NCI-H510A (cell line): ENCODE results near the gene CHN2.
A peak's percentile ranks its signal among the peaks of the same experiment; 100 is the strongest.

Experiments used
- DNase-seq: peaks from one replicate; lab custom pipeline; 2025; lab: John Stamatoyannopoulos, UW

CHN2 gene

DNA sequence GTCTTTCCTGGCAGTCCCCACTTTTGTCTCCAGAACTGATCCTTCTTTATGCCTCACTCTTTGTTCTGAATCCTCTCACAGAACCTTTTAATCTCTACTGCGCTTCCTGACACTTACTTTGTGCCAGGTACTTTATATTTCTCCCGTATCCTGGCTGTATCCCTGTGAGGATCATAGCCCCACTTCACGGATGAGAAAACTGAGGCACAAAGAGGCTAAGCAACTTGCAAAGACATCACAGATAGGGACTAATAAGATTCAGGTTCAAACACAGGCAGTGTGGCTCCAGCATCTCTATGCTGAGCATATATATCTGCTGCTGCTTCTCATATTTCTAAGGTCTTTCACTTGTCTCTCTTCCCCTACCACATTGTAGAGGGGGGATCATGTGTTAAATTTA lies 116.7 kb downstream of the CHN2 start:
- no peak for DNase-seq

DNA sequence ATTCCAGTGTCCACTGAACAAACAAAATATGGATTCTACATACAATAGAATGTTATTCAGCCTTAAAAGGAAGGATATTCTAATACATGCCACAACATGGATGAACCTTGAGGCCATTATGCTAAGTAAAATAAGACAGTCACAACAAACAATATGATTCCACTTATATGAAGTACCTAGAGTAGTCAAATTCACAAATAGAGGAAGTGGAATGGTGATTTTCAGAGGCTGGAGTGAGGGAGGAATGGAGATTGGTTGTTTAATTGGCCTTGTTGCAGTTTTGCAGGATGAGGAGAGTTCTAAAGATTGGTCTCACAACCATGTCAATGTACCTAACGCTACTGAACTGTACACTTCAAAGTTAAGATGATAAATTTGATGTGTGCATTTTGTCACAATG lies 119.6 kb downstream of the CHN2 start:
- DNase-seq, result no peak

DNA sequence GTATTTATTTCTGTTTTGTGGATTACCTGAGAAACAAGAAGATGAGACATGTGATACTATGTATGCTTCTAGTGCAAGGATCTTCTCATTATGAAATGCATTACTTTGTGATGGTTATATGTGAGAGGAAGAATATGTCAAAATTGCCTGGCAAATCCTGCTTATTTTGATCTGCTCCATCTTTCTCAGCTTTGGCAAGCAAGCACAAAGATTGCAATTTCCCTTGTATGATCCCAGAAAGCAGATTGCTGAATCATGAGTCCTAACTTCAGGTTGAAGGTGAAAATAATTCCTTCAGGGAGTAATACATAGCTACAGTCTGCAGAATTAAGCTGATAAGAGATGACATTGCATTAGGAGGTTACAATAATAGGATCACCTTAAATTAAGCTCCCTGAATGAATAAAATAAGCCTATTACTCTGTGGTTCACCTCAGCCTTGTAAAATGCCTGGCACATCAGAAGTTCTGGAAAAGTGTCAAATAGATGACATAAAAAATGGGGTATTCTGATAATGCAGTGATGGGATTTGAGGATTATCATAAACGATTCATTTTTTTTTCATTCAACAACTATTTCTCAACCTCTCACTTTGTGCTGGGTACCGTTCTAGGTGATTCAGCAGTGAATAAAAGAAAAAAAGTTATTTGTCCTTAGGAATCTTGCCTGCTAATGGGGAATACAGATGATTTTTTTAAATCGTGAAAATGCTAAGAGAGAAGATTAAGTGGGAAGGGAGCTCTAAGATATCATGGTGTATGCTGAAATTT lies 120.7 kb downstream of the CHN2 start:
- no peak for DNase-seq

DNA sequence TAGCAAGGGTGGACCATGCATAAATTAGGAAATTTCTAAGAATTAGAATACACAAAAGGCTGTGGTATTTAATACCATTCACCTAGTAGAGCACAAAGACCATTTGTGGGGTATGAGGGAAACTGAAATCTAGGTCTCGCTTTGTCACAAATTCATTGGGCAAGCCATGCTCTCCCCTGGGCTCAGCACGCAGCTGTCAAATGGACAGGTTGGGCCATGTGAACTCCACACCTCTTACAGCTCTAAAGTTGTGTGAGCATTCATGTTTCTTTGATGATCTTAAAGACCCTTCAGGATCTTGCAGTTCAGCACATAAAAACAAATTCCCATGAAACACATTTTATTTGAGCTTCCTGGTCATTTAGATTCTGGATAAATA lies 121.3 kb downstream of the CHN2 start:
- DNase-seq, result no peak

DNA sequence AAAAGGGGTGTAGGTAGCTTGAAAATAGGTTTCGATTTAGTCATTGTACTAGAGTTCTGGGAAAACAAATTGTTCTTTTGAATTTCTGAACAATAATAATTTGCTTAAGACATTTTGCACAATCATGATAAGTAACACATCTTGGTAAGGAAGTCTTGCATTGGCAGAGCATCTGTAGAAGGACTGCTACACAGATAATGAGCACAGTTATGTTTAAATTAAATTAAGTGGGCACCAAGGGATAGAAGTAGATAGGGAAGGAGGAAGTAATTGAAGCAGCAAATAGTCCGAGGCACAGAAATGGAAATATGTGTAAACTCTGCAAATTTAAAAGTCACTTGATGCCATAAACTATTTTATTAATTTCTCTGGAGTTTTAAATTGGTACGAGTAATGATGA lies 122.4 kb downstream of the CHN2 start:
- DNase-seq, result no peak

- DNase-seq, result no peak
Measured at GRCh38 chr7:29318853-29319718, 124.5 kb downstream of the CHN2 start.

GRCh38 chr7:29319719-29320521 lies 125.3 kb downstream of the CHN2 start:
- DNase-seq, result no peak

- DNase-seq, result no peak
Measured at GRCh38 chr7:29320577-29320976, 126.0 kb downstream of the CHN2 start.

- DNase-seq, result no peak
Measured at GRCh38 chr7:29322023-29322712, 127.6 kb downstream of the CHN2 start.

GRCh38 chr7:29325476-29325875 lies 130.9 kb downstream of the CHN2 start:
- DNase-seq, result no peak

DNA sequence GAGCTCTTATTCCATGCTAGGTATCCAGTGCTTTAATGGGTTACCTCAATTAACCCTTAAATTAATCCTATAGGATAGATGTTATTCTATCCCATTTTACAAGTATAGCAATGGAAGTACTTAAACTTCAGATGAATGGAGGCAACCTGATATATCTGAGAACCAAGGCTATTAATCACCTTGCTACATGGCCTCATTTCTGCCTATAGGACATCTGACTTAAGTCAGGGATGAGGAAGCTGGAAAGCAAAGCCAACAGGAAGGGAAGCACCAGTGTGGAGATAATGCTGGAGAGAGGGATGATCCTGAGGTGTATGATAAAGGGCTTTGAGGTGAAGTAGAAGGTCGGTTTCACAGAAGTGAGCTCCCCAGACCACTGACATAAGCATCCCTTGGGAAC lies 132.3 kb downstream of the CHN2 start:
- no peak for DNase-seq

- DNase-seq, result peak; percentile 65
Measured at GRCh38 chr7:29327455-29327854, 132.9 kb downstream of the CHN2 start.

DNA sequence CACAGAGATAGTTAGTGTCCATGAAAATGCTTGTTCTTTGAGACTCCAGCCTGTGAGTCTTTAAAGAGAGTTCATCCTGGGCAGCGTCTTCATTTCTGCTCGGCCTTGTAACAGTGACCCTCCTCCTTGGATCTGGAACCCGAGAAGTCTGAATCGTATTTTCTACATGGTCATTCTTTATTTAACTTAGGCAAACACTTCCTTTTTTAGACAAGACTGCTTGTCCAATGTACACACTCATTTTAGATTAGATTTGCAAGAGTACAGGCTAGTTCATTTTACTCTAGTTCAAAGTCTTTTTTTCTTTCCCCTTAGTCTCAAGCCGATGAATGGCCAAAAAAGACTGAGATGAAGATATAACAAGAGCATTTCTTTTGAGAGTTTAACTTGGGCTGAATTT lies 133.5 kb downstream of the CHN2 start:
- no peak for DNase-seq

DNA sequence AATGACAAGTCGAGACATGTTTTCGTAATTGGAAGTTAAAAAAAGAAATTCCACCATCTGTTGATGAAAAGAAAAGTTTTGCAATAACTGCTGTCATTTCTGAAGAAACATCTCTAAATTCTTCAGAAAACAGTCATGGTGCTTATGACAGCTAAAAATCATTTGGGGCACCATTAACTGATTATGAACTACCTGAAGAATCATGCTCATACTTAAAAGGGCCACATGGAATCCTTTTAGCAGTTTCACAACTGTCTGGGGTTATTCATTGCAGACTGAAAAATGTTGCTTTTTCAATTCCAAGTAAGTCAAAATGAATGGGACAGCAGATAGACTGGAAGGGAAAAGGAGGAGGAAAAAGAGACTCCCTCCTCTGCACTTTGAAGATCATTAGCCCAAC lies 134.2 kb downstream of the CHN2 start:
- no peak for DNase-seq

GRCh38 chr7:29329686-29330085 lies 135.1 kb downstream of the CHN2 start:
- DNase-seq, result no peak

GRCh38 chr7:29330136-29330535 lies 135.6 kb downstream of the CHN2 start:
- DNase-seq, result no peak

- DNase-seq, result peak; percentile 78
Measured at GRCh38 chr7:29331163-29331562, 136.6 kb downstream of the CHN2 start.

- peak; percentile 52 for DNase-seq
Measured at GRCh38 chr7:29332042-29332811, 137.7 kb downstream of the CHN2 start.

DNA sequence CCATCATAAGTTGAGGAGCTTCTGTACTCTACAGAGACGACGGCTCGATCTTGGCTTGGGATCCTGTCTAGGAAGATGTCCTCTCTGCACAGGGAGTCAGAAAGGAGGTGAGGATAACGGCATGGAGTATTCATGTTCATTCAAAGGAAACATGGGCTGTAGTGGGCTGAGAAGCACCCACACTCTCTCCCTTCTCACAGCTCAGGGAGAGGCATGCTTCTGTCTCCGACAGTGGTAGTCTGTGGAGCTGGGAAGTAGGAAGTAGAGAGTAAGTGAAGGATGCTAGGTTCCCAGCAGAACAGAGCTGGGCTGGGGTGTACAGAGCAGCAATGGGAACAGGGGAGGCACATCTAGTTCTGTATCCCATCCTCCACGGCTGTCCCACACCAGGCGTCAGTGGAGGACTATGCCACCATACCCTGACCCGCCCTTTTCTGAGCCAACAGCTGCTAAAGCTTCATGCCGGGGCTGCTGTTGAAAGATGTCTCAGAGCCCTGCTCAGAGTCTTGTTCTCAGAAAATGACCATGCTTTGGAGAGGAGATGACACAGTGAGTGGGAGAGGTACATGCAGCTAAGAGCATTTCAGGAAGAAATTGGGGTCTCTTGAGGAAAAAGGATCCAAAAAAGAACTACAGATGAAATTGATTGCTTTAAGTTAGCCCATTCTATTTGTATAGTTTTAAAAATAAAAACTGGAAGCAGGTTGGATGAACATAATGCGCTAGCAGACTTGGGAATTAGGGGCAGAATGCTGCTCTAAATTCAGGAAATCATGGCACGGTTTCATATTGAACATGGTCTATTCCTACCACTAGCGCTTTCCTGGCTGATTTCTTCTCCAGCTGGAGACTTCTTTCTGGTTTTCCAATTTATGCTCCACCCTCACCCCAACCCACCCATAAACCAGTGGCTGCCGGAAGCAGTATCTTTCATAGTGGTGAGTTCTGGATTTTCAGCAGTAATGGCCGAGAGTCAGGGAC lies 138.6 kb downstream of the CHN2 start:
- DNase-seq, result no peak
